HCT116 (cell line): Measurements from ENCODE around the gene PACRG. TPM values are rescaled to one million over a fixed set of nuclear protein-coding genes. Genes with fewer than 3 reads are reported as not detected.

Experiments used
- ATAC-seq: fragments of 200-7000 bp; cut with Tn5 transposase; 2 replicates; pipeline ENCODE4 v1.9.1; 2020; ENCODE audit warnings: mild to moderate bottlenecking, moderate library complexity
- BruUV-seq: library from RNA; stranded (reverse); fragments of 400-500 nt; replicated peaks from 2 replicates; lab custom pipeline; 2021; lab: Mats Ljungman, UMichigan
- CTCF ChIA-PET: fragments of 300-600 bp; sonication (Branson Sonifier 250); formaldehyde crosslinking; loops from one replicate; lab custom pipeline; 2021; ENCODE audit warnings: antibody characterized with exemption; lab: Charles Lee
- POLR2A ChIA-PET: fragments of 300-600, 350-600 bp; sonication (Branson Sonifier 250); formaldehyde crosslinking; loops from one replicate; lab custom pipeline; 2021; ENCODE audit warnings: antibody characterized with exemption; lab: Charles Lee
- RAD21 ChIA-PET, 2 experiments: fragments of 300-600 bp; sonication (Branson Sonifier 250); formaldehyde crosslinking; loops; one replicate each; lab custom pipeline; 2023; ENCODE audit warnings: low total read pairs in 2 of 2; ENCODE audit not compliant: uncharacterized antibody in 2 of 2, unreplicated experiment in 2 of 2, low non-redundant PET in 1 of 2; lab: Charles Lee
- DNase-seq: peaks from one replicate; pipeline ENCODE4 v3.0.0-alpha.2; 2010; ENCODE audit warnings: low read depth, low spot score
- H2AFZ ChIP-seq: fragments of 200-600 bp; shearing (Covaris generic), sonication (generic); 2 replicates; pipeline ENCODE4 v1.6.1; 2017; ENCODE audit warnings: low read depth, mixed run types, mixed read lengths, antibody characterized with exemption, low read length; ENCODE audit not compliant: poor library complexity, severe bottlenecking
- H3K27ac ChIP-seq: 2 replicates; pipeline ENCODE4 v1.5.1; 2012; ENCODE audit warnings: low read depth, low read length
- H3K27me3 ChIP-seq: fragments of 200-600 bp; sonication (generic); 2 replicates; pipeline ENCODE4 v1.6.1; 2016; ENCODE audit warnings: mixed run types, low read length, mixed read lengths; ENCODE audit not compliant: insufficient read depth
- H3K36me3 ChIP-seq, 2 experiments: fragments of 200-500 bp in 1 of 2; fragments of 200-600 bp in 1 of 2; sonication (Bioruptor generic) in 1 of 2; sonication (generic) in 1 of 2; 2 replicates each; pipeline versions ENCODE4 v1.5.1 to v1.6.1; 2014 to 2016; ENCODE audit warnings: low read length in 2 of 2, inconsistent platforms in 1 of 2, mixed read lengths in 1 of 2, mixed run types in 1 of 2; ENCODE audit not compliant: insufficient read depth in 2 of 2, control insufficient read depth in 1 of 2
- H3K4me1 ChIP-seq, 2 experiments: fragments of 200-600 bp in 1 of 2; sonication (generic) in 1 of 2; 2 replicates each; pipeline versions ENCODE4 v1.5.1 to v1.6.1; 2012 to 2017; ENCODE audit warnings: low read length in 2 of 2, inconsistent platforms in 1 of 2, mild to moderate bottlenecking in 1 of 2, mixed read lengths in 1 of 2, mixed run types in 1 of 2, moderate library complexity in 1 of 2; ENCODE audit not compliant: insufficient read depth in 2 of 2, control insufficient read depth in 1 of 2
- H3K4me2 ChIP-seq: fragments of 200-600 bp; sonication (generic); 2 replicates; pipeline ENCODE4 v1.6.1; 2017; ENCODE audit warnings: mixed run types, low read length, mixed read lengths
- H3K4me3 ChIP-seq, 2 experiments: fragments of 200-600 bp in 1 of 2; sonication (generic) in 1 of 2; replicated peaks in 1 of 2; 2 replicates each; pipeline ENCODE4 v1.5.1; 2011 to 2016; ENCODE audit warnings: low read length in 2 of 2, control low read depth in 1 of 2, low read depth in 1 of 2, mild to moderate bottlenecking in 1 of 2, mixed read lengths in 1 of 2, mixed run types in 1 of 2
- H3K79me2 ChIP-seq: fragments of 200-600 bp; sonication (generic); 2 replicates; pipeline ENCODE4 v1.6.1; 2017; ENCODE audit warnings: mild to moderate bottlenecking, mixed run types, low read length, moderate library complexity, mixed read lengths; ENCODE audit not compliant: insufficient read depth
- H3K9ac ChIP-seq: fragments of 200-600 bp; sonication (generic); 2 replicates; pipeline ENCODE4 v1.6.1; 2016; ENCODE audit warnings: low read length, mixed read lengths
- H3K9me2 ChIP-seq: fragments of 200-600 bp; sonication (generic), shearing (Covaris generic); 2 replicates; pipeline ENCODE4 v1.6.1; 2017; ENCODE audit warnings: mixed run types, mild to moderate bottlenecking, moderate library complexity; ENCODE audit not compliant: insufficient read depth
- H3K9me3 ChIP-seq, 2 experiments: fragments of 200-500 bp in 1 of 2; fragments of 200-600 bp in 1 of 2; sonication (Bioruptor generic) in 1 of 2; sonication (generic) in 1 of 2; 2 replicates each; pipeline ENCODE4 v1.6.1; 2014 to 2017; ENCODE audit warnings: low read length in 2 of 2, mixed read lengths in 2 of 2, inconsistent platforms in 1 of 2, low read depth in 1 of 2, mild to moderate bottlenecking in 1 of 2, mixed run types in 1 of 2, moderate library complexity in 1 of 2; ENCODE audit not compliant: control insufficient read depth in 1 of 2, insufficient read depth in 1 of 2
- H4K20me1 ChIP-seq: fragments of 200-600 bp; sonication (generic), shearing (Covaris generic); 2 replicates; pipeline ENCODE4 v1.6.1; 2017; ENCODE audit warnings: mixed run types, mild to moderate bottlenecking, moderate library complexity; ENCODE audit not compliant: insufficient read depth
- CBX3 ChIP-seq: IDR thresholded peaks from 2 replicates; pipeline ENCODE4 v1.6.1; 2012; ENCODE audit warnings: low read depth
- EGR1 ChIP-seq: IDR thresholded peaks from 2 replicates; pipeline ENCODE4 v1.6.1; 2012; ENCODE audit warnings: low read depth
- EZH2phosphoT487 ChIP-seq: fragments of 200-600 bp; IDR thresholded peaks from 2 replicates; pipeline ENCODE4 v1.6.1; 2018; ENCODE audit warnings: antibody characterized with exemption, borderline replicate concordance
- FOSL1 ChIP-seq: IDR thresholded peaks from 2 replicates; pipeline ENCODE4 v1.6.1; 2012; ENCODE audit warnings: low read depth
- JUND ChIP-seq: IDR thresholded peaks from 2 replicates; pipeline ENCODE4 v1.6.1; 2012
- REST ChIP-seq: IDR thresholded peaks from 2 replicates; pipeline ENCODE4 v1.6.1; 2012; ENCODE audit warnings: low read depth
- SIN3A ChIP-seq: IDR thresholded peaks from 2 replicates; pipeline ENCODE4 v1.6.1; 2012; ENCODE audit warnings: low read depth
- SP1 ChIP-seq: IDR thresholded peaks from 2 replicates; pipeline ENCODE4 v1.6.1; 2012; ENCODE audit warnings: low read depth
- SRF ChIP-seq: IDR thresholded peaks from 2 replicates; pipeline ENCODE4 v1.6.1; 2012; ENCODE audit warnings: low read depth
- ZFX ChIP-seq: fragments of 450-650 bp; IDR thresholded peaks from 2 replicates; pipeline ENCODE4 v1.6.1; 2017
- ZNF274 ChIP-seq: fragments of 200-500 bp; sonication (Bioruptor generic); IDR thresholded peaks from 2 replicates; pipeline ENCODE4 v1.6.1; 2014; ENCODE audit warnings: mild to moderate bottlenecking, low read depth, low read length, inconsistent platforms
- intact Hi-C: fragments of 100-400 bp; cut with micrococcal nuclease; formaldehyde crosslinking; loops from 2 replicates; pipeline ENCODE4 v1.10.0; 2022
- total RNA-seq: library from RNA; stranded (reverse); gene quantifications from one replicate; pipeline ENCODE4 v1.2.1, GENCODE V29; 2021; ENCODE audit not compliant: unreplicated experiment
- TF ChIP-seq, protein P1 (sequence below), 3 experiments: fragments of 200-600 bp in 1 of 3; sonication (generic) in 1 of 3; IDR thresholded peaks in 2 of 3; conservative IDR thresholded peaks in 1 of 3; 2 replicates each; pipeline ENCODE4 v1.5.1; 2012 to 2017; ENCODE audit warnings: low read depth in 2 of 3, low read length in 2 of 3, antibody characterized with exemption in 1 of 3, borderline replicate concordance in 1 of 3, control low read depth in 1 of 3, mild to moderate bottlenecking in 1 of 3, mixed read lengths in 1 of 3, mixed run types in 1 of 3, moderate library complexity in 1 of 3; ENCODE audit not compliant: insufficient read depth in 1 of 3

The PACRG gene
- total RNA-seq, 1 experiment from 2014 or later, result 0.71 TPM

DNA sequence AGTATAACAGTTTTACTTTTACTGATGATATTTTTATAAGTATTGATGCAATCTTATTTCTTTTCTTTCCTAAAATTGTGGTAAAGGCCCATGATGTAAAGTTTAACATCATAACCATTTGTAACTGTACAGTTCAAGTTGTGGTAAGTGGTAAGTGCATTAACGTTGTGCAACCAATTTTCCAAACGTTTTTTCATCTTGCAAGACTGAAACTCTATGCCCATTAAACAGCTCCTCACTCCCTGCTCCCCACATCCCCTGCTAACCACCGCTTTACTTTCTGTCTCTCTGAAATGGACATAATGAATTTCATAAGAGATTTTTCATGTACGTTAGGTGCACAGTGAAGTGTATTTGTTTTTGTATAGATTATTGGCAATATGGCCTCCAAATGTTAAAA is 106.0 kb downstream of the PACRG start:
- CTCF ChIA-PET, result no interaction called here
- no peak for ATAC-seq
- Histone ChIP-seq H3K4me1 (no peaks in the 10 kb centered on the region), H3K79me2 (no peaks in the 10 kb centered on the region), H3K9ac (no peak overlapping the region), H4K20me1 (no peaks in the 10 kb centered on the region), H3K9me2 (no peaks in the 10 kb centered on the region), H3K9me3 (no peaks in the 10 kb centered on the region), H3K4me2 (no peak overlapping the region), H3K36me3 (no peaks in the 10 kb centered on the region), H3K27me3 (no peaks in the 10 kb centered on the region), H3K27ac (no peak overlapping the region), H2AFZ (no peak overlapping the region), H3K4me3 (no peak overlapping the region)
- no peak for TF ChIP-seq ZNF274
- no peak for TF ChIP-seq FOSL1
- TF ChIP-seq EGR1, result no peak
- TF ChIP-seq SIN3A, result no peak
- no peak for TF ChIP-seq ZFX
- TF ChIP-seq REST, result no peak
- no peak for TF ChIP-seq EZH2phosphoT487
- RAD21 ChIA-PET, result no interaction called here
- no peak for DNase-seq
- intact Hi-C loops, result no loop called here
- no TSS peak for BruUV-seq
- POLR2A ChIA-PET, result no interaction called here

DNA sequence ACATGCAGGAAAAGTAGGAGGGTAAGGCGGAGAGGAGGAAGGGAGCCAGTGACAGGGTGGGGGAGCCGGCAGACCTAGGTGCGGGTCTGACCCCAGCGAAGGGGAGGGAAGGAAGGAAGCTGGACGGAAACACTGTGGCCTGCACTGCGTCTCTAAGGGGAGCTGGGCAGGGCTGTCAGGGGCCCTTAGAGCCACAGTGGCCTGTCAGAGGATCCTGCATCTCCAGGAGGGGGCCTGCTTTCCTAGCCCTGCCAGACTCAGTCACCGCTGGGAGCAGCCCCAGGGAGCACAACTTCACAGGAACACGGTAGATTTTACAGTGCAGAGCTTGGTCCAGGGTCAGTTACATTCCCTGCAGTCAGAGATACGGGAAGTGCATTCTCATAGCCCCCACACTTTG is 118.2 kb downstream of the PACRG start:
- ATAC-seq, result no peak

More for the DNA sequence above, 118.2 kb downstream of the PACRG start:
- no peaks in the 10 kb centered on the region for H3K36me3 ChIP-seq
- H4K20me1 ChIP-seq, result no peaks in the 10 kb centered on the region
- no peak overlapping the region for H3K9ac ChIP-seq
- no peak for DNase-seq
- H3K79me2 ChIP-seq, result no peaks in the 10 kb centered on the region
- H3K4me1 ChIP-seq, result no peaks in the 10 kb centered on the region
- intact Hi-C loops, result no loop called here
- H3K9me2 ChIP-seq, result no peaks in the 10 kb centered on the region
- ChIA-PET POLR2A (no interaction called here), CTCF (no interaction called here), RAD21 (no interaction called here)
- H3K4me2 ChIP-seq, result no peak overlapping the region
- H3K27me3 ChIP-seq, result no peaks in the 10 kb centered on the region
- H3K4me3 ChIP-seq, result no peak overlapping the region
- H2AFZ ChIP-seq, result no peak overlapping the region
- TF ChIP-seq SP1, result no peak
- no peak for TF ChIP-seq SRF
- no peak for TF ChIP-seq REST
- no peak for TF ChIP-seq JUND
- no peak for TF ChIP-seq CBX3
- TF ChIP-seq, protein P1, sequence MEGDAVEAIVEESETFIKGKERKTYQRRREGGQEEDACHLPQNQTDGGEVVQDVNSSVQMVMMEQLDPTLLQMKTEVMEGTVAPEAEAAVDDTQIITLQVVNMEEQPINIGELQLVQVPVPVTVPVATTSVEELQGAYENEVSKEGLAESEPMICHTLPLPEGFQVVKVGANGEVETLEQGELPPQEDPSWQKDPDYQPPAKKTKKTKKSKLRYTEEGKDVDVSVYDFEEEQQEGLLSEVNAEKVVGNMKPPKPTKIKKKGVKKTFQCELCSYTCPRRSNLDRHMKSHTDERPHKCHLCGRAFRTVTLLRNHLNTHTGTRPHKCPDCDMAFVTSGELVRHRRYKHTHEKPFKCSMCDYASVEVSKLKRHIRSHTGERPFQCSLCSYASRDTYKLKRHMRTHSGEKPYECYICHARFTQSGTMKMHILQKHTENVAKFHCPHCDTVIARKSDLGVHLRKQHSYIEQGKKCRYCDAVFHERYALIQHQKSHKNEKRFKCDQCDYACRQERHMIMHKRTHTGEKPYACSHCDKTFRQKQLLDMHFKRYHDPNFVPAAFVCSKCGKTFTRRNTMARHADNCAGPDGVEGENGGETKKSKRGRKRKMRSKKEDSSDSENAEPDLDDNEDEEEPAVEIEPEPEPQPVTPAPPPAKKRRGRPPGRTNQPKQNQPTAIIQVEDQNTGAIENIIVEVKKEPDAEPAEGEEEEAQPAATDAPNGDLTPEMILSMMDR (IDR thresholded peaks at IDR 0.05 in 2 of 3, conservative IDR thresholded peaks at IDR 0.05 in 1 of 3; ENCODE audit: borderline replicate concordance in 1 of 3, insufficient read depth in 1 of 3, low read depth in 2 of 3, low read length in 2 of 3), result no peak
- no TSS peak for BruUV-seq
- H3K9me3 ChIP-seq, result no peaks in the 10 kb centered on the region
- no peak overlapping the region for H3K27ac ChIP-seq
